SH-SY5Y (cell line): ENCODE data around the gene TCF7.

Source experiments
- GATA2 ChIP-seq: IDR thresholded peaks from 2 replicates; pipeline ENCODE4 v1.6.1; 2011; ENCODE audit warnings: mild to moderate bottlenecking, low read depth, low read length
- GATA3 ChIP-seq: IDR thresholded peaks from 2 replicates; pipeline ENCODE4 v1.6.1; 2011; ENCODE audit warnings: low read depth, mild to moderate bottlenecking, low read length, moderate library complexity

GRCh38 chr5:134086225-134086942 lies 28.1 kb upstream of the TCF7 start:
- no peak for TF ChIP-seq GATA2
- no peak for TF ChIP-seq GATA3
